GM10266 (cell line): Measurements from ENCODE around the gene FTSJ3.
"Not testable (repeated sequence)": the region's sequence is repeated elsewhere in the genome, so short reads cannot be mapped to it uniquely, and the experiment has no call there.

Source experiments
- DNase-seq: peaks from one replicate; pipeline ENCODE4 v3.0.0; 2012; ENCODE audit errors: extremely low spot score
- CTCF ChIP-seq: IDR thresholded peaks from 2 replicates; pipeline ENCODE4 v1.5.1; 2012; ENCODE audit warnings: mild to moderate bottlenecking, low read depth; ENCODE audit not compliant: control insufficient read depth, insufficient read depth; ENCODE audit errors: missing control alignments

FTSJ3 gene

GRCh38 chr17:63804328-63804727 is 23.1 kb downstream of the FTSJ3 start:
- no peak for TF ChIP-seq CTCF
- no peak for DNase-seq

- TF ChIP-seq CTCF = no peak
- no peak for DNase-seq
These were observed 26.7 kb downstream of the FTSJ3 start for GRCh38 chr17:63800783-63801182.

- DNase-seq = no peak
- TF ChIP-seq CTCF = no peak
These were observed 28.8 kb downstream of the FTSJ3 start for GRCh38 chr17:63798572-63799106.

- DNase-seq = not testable (repeated sequence)
These were observed 31.1 kb downstream of the FTSJ3 start for GRCh38 chr17:63796375-63796774.

GRCh38 chr17:63792055-63792729 is 35.3 kb downstream of the FTSJ3 start:
- no peak for TF ChIP-seq CTCF
- DNase-seq = no peak

- DNase-seq = no peak
- no peak for TF ChIP-seq CTCF
These were observed 37.4 kb downstream of the FTSJ3 start for GRCh38 chr17:63790057-63790456.

GRCh38 chr17:63786971-63787711 is 40.3 kb downstream of the FTSJ3 start:
- no peak for TF ChIP-seq CTCF
- DNase-seq = no peak
